Trophoblast cell (in vitro differentiated cells and primary cell): ENCODE measurements around the gene CENPQ.
"Not testable (repeated sequence)": the region's sequence is repeated elsewhere in the genome, so short reads cannot be mapped to it uniquely, and the experiment has no call there.

Experiments used
- DNase-seq, 2 donors: peaks; one replicate each; pipeline ENCODE4 v3.0.0-alpha.2; 2016
- H2AFZ ChIP-seq: 2 replicates; pipeline ENCODE4 v1.6.1; 2013; ENCODE audit warnings: low read length, moderate library complexity, mild to moderate bottlenecking; ENCODE audit not compliant: insufficient read depth, poor library complexity
- H2AK5ac ChIP-seq: 2 replicates; pipeline ENCODE4 v1.6.1; 2013; ENCODE audit warnings: mild to moderate bottlenecking, low read length
- H2BK120ac ChIP-seq: 2 replicates; pipeline ENCODE4 v1.6.1; 2013; ENCODE audit warnings: low read length, mild to moderate bottlenecking, moderate library complexity; ENCODE audit not compliant: insufficient read depth, poor library complexity
- H2BK12ac ChIP-seq: 2 replicates; pipeline ENCODE4 v1.6.1; 2013; ENCODE audit warnings: mild to moderate bottlenecking, low read length, moderate library complexity
- H2BK5ac ChIP-seq: 2 replicates; pipeline ENCODE4 v1.6.1; 2013; ENCODE audit warnings: low read length, low read depth, moderate library complexity, mild to moderate bottlenecking; ENCODE audit not compliant: poor library complexity
- H3K14ac ChIP-seq: 2 replicates; pipeline ENCODE4 v1.6.1; 2013; ENCODE audit warnings: mild to moderate bottlenecking, low read length
- H3K18ac ChIP-seq: 2 replicates; pipeline ENCODE4 v1.6.1; 2013; ENCODE audit warnings: mild to moderate bottlenecking, low read length
- H3K23ac ChIP-seq: 2 replicates; pipeline ENCODE4 v1.6.1; 2013; ENCODE audit warnings: low read length
- H3K27ac ChIP-seq: 2 replicates; pipeline ENCODE4 v1.5.1; 2013; ENCODE audit warnings: low read depth, mild to moderate bottlenecking, inconsistent platforms, low read length, moderate library complexity
- H3K27me3 ChIP-seq: 2 replicates; pipeline ENCODE4 v1.6.1; 2013; ENCODE audit warnings: inconsistent platforms, mild to moderate bottlenecking, low read length, moderate library complexity; ENCODE audit not compliant: insufficient read depth
- H3K36me3 ChIP-seq, 2 experiments: 1 replicate in 1 of 2; 2 replicates in 1 of 2; pipeline ENCODE4 v1.6.1; 2013; ENCODE audit warnings: low read length in 2 of 2, mild to moderate bottlenecking in 2 of 2, moderate library complexity in 1 of 2; ENCODE audit not compliant: insufficient read depth in 2 of 2, control insufficient read depth in 1 of 2
- H3K4ac ChIP-seq: 2 replicates; pipeline ENCODE4 v1.6.1; 2013; ENCODE audit warnings: low read depth, mild to moderate bottlenecking, low read length, moderate library complexity
- H3K4me1 ChIP-seq, 2 experiments: 1 replicate in 1 of 2; 2 replicates in 1 of 2; pipeline ENCODE4 v1.6.1; 2013; ENCODE audit warnings: low read length in 2 of 2, mild to moderate bottlenecking in 2 of 2, moderate library complexity in 1 of 2; ENCODE audit not compliant: insufficient read depth in 2 of 2, control insufficient read depth in 1 of 2
- H3K4me2 ChIP-seq: 2 replicates; pipeline ENCODE4 v1.6.1; 2013; ENCODE audit warnings: inconsistent platforms, mild to moderate bottlenecking, low read length, moderate library complexity
- H3K4me3 ChIP-seq: 2 replicates; pipeline ENCODE4 v1.5.1; 2013; ENCODE audit warnings: mild to moderate bottlenecking, low read depth, low read length, inconsistent platforms
- H3K79me1 ChIP-seq: one replicate; pipeline ENCODE4 v1.6.1; 2013; ENCODE audit warnings: low read length
- H3K79me2 ChIP-seq: 2 replicates; pipeline ENCODE4 v1.6.1; 2013; ENCODE audit warnings: low read length, mild to moderate bottlenecking; ENCODE audit not compliant: control insufficient read depth, insufficient read depth, poor library complexity
- H3K9ac ChIP-seq: 2 replicates; pipeline ENCODE4 v1.6.1; 2013; ENCODE audit warnings: mild to moderate bottlenecking, low read length
- H3K9me3 ChIP-seq: 2 replicates; pipeline ENCODE4 v1.6.1; 2013; ENCODE audit warnings: low read depth, mild to moderate bottlenecking, control low read depth, inconsistent platforms, low read length; ENCODE audit not compliant: insufficient read depth
- H4K12ac ChIP-seq: 2 replicates; pipeline ENCODE4 v1.6.1; 2013; ENCODE audit warnings: low read depth, mild to moderate bottlenecking, low read length, moderate library complexity
- H4K8ac ChIP-seq: 2 replicates; pipeline ENCODE4 v1.6.1; 2013; ENCODE audit warnings: low read depth, mild to moderate bottlenecking, low read length, moderate library complexity
- H4K91ac ChIP-seq: one replicate; pipeline ENCODE4 v1.6.1; 2013; ENCODE audit warnings: low read depth, mild to moderate bottlenecking, low read length, moderate library complexity
- WGBS: extraction: QIAGEN DNeasy Blood & Tissue Kit; methylation state at CpG from one replicate; pipeline ENCODE4 v1.1.7; 2013; ENCODE audit warnings: missing lambda C conversion rate; ENCODE audit not compliant: insufficient read length, insufficient coverage; ENCODE audit errors: extremely low coverage; 5-methylcytosine and 5-hydroxymethylcytosine counted together

CENPQ gene

DNA sequence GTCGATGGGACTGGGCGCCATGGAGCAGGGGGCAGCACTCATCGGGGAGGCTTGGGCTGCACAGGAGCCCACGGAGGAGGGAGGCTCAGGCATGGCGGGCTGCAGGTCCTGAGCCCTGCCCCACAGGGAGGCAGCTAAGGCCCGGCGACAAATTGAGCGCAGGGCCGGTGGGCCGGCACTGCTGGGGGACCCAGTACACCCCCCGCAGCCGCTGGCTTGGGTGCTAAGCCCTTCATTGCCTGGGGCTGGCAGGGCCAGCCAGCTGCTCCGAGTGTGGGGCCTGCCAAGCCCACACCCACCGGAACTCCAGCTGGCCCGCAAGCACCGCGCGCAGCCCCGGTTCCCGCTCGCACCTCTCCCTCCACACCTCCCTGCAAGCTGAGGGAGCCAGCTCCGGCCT is 18.7 kb downstream of the CENPQ start:
- H3K23ac ChIP-seq, H3K27me3 ChIP-seq, H2AK5ac ChIP-seq, H4K91ac ChIP-seq, H3K4me2 ChIP-seq, H3K79me2 ChIP-seq, H4K8ac ChIP-seq, H3K14ac ChIP-seq, H3K79me1 ChIP-seq, H3K4me3 ChIP-seq, H3K18ac ChIP-seq, H3K9me3 ChIP-seq, H2BK5ac ChIP-seq, H2BK120ac ChIP-seq, H4K12ac ChIP-seq, H3K4me1 ChIP-seq, H3K4ac ChIP-seq, H2AFZ ChIP-seq, H3K9ac ChIP-seq, H2BK12ac ChIP-seq, H3K27ac ChIP-seq, DNase-seq: not testable (repeated sequence)
- WGBS, result no CpG with 5 or more reads among the region's 22 CpGs
- H3K36me3 ChIP-seq, result peaks cover 9 to 15% of the 10 kb centered on the region in 2 experiments

DNA sequence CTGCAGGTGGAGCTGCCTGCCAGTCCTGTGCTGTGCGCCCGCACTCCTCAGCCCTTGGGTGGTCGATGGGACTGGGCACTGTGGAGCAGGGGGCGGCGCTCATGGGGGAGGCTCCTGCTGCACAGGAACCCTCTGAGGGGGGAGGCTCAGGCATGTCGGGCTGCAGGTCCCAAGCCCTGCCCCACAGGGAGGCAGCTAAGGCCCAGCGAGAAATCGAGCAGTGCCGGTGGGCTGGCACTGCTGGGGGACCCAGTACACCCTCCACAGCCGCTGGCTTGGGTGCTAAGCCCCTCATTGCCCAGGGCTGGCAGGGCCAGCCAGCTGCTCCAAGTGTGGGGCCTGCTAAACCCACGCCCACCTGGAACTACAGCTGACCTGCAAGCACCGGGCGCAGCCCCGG is 20.2 kb downstream of the CENPQ start:
- H2AK5ac ChIP-seq, H2BK120ac ChIP-seq, H2BK12ac ChIP-seq, H4K91ac ChIP-seq, H3K9me3 ChIP-seq, H2BK5ac ChIP-seq, H3K27ac ChIP-seq, H3K4me1 ChIP-seq, H3K9ac ChIP-seq, H3K4me3 ChIP-seq, H3K4ac ChIP-seq, H3K23ac ChIP-seq, DNase-seq, H4K12ac ChIP-seq, H3K79me1 ChIP-seq, H2AFZ ChIP-seq, H3K18ac ChIP-seq, H3K79me2 ChIP-seq, H4K8ac ChIP-seq, H3K27me3 ChIP-seq, H3K14ac ChIP-seq, H3K4me2 ChIP-seq: not testable (repeated sequence)
- peaks cover 9 to 15% of the 10 kb centered on the region in 2 experiments for H3K36me3 ChIP-seq
- WGBS, result no CpG with 5 or more reads among the region's 14 CpGs

DNA sequence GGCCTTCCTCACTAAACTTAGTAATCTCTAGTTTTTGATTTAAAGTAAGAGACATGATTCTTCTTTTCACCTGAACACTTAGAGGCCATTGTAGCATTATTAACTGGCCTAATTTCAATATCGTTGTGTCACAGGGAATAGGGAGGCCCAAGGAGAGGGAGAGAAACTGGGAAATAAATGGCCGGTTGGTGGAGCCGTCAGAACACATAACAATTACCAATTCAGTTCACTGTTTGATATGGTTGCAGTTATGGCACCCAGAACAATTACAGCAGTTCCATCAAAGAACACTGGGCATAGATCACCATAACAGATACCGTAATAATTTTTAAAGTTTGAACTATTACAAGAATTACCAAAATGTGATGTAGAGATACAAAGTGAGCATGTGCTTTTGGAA is 27.5 kb downstream of the CENPQ start:
- peaks cover 3 to 5% of the 10 kb centered on the region in 2 experiments for H3K36me3 ChIP-seq
- WGBS, result no CpG with 5 or more reads among the region's 4 CpGs

DNA sequence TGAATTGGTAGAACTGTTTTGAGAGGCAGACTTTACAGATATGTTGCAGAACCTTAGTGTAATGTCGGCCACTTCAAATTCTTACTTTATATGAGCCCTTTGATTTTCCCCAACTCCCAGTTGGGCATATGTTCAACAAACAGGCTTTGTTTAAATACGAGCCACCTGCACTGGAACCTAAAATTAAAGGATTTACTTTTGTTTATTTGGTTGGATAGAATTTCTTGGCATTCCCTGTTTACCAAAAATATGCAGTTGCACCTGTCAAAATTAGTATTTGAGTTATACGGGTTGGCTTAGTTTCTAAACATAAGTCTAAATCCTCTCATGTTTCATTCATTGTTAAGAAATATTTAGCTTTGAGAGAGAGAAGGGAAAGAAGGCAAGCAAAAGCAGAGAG is 34.1 kb downstream of the CENPQ start:
- WGBS, result no CpG with 5 or more reads among the region's 3 CpGs
- Histone ChIP-seq H4K12ac (no peak overlapping the region), H3K23ac (no peak overlapping the region), H3K9ac (no peak overlapping the region), H3K79me2 (no peaks in the 10 kb centered on the region), H4K8ac (no peak overlapping the region), H2AK5ac (no peak overlapping the region), H3K36me3 (peaks cover 0 to 3% of the 10 kb centered on the region in 2 experiments), H3K4ac (no peak overlapping the region), H3K4me2 (no peak overlapping the region), H3K14ac (no peak overlapping the region), H4K91ac (no peak overlapping the region), H3K27ac (no peak overlapping the region), H3K4me3 (no peak overlapping the region), H2BK5ac (no peak overlapping the region), H3K18ac (no peak overlapping the region), H2BK12ac (no peak overlapping the region), H3K79me1 (no peaks in the 10 kb centered on the region), H3K27me3 (no peaks in the 10 kb centered on the region), H2BK120ac (no peak overlapping the region), H2AFZ (no peak overlapping the region), H3K4me1 (no peaks in the 10 kb centered on the region), H3K9me3 (no peaks in the 10 kb centered on the region)
- DNase-seq, result no peak

More for the DNA sequence above, 27.5 kb downstream of the CENPQ start:
- H3K23ac ChIP-seq, result no peak overlapping the region
- H3K27me3 ChIP-seq, result no peaks in the 10 kb centered on the region
- DNase-seq, result no peak
- no peak overlapping the region for H3K4me2 ChIP-seq
- H2BK12ac ChIP-seq, result no peak overlapping the region
- H4K91ac ChIP-seq, result no peak overlapping the region
- H4K8ac ChIP-seq, result no peak overlapping the region
- H3K4ac ChIP-seq, result no peak overlapping the region
- no peak overlapping the region for H2AK5ac ChIP-seq
- H4K12ac ChIP-seq, result no peak overlapping the region
- H2BK120ac ChIP-seq, result no peak overlapping the region
- H3K79me2 ChIP-seq, result no peaks in the 10 kb centered on the region
- H2BK5ac ChIP-seq, result no peak overlapping the region
- no peaks in the 10 kb centered on the region for H3K4me1 ChIP-seq
- no peaks in the 10 kb centered on the region for H3K79me1 ChIP-seq
- no peaks in the 10 kb centered on the region for H3K9me3 ChIP-seq
- H3K18ac ChIP-seq, result no peak overlapping the region
- no peak overlapping the region for H3K9ac ChIP-seq
- no peak overlapping the region for H3K4me3 ChIP-seq
- H3K27ac ChIP-seq, result no peak overlapping the region
- no peak overlapping the region for H3K14ac ChIP-seq
- no peak overlapping the region for H2AFZ ChIP-seq
